ENCODE data around the gene ARHGAP15.

DNA sequence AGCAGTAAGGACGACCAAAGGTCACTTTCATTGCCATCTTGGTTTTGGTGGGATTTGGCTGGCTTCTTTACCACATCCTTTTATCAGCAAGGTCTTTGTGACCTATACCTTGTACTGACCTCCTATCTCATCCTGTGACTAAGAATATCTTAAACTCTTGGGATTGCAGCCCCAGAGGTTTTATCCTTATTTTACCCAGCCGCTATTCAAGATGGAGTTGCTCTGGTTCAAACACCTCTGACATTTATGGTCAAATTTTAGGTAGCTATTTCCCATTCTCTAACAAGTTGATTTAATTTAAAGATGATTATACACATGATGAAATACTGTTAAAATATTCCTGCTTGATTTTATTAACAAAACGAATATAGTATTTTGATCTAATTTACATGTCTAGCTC is 326.1 kb downstream of the ARHGAP15 start:
- TF ChIP-seq TAF1 (IDR thresholded peaks at IDR 0.05; ENCODE audit: low read depth) (no peak), CEBPB (IDR thresholded peaks at IDR 0.05) (no peak), NFIC (IDR thresholded peaks at IDR 0.05) (no peak), EP300 (IDR thresholded peaks at IDR 0.05; ENCODE audit: borderline replicate concordance) (no peak), TEAD4 (IDR thresholded peaks at IDR 0.05) (no peak), TCF12 (IDR thresholded peaks at IDR 0.05; ENCODE audit: low read depth) (no peak), YY1 (IDR thresholded peaks at IDR 0.05; ENCODE audit: low read depth) (no peak), FOXM1 (IDR thresholded peaks at IDR 0.05; ENCODE audit: borderline replicate concordance, low read depth) (no peak), RAD21 (IDR thresholded peaks at IDR 0.05; ENCODE audit: low read depth) (no peak)
- TF ChIP-seq, protein P1, sequence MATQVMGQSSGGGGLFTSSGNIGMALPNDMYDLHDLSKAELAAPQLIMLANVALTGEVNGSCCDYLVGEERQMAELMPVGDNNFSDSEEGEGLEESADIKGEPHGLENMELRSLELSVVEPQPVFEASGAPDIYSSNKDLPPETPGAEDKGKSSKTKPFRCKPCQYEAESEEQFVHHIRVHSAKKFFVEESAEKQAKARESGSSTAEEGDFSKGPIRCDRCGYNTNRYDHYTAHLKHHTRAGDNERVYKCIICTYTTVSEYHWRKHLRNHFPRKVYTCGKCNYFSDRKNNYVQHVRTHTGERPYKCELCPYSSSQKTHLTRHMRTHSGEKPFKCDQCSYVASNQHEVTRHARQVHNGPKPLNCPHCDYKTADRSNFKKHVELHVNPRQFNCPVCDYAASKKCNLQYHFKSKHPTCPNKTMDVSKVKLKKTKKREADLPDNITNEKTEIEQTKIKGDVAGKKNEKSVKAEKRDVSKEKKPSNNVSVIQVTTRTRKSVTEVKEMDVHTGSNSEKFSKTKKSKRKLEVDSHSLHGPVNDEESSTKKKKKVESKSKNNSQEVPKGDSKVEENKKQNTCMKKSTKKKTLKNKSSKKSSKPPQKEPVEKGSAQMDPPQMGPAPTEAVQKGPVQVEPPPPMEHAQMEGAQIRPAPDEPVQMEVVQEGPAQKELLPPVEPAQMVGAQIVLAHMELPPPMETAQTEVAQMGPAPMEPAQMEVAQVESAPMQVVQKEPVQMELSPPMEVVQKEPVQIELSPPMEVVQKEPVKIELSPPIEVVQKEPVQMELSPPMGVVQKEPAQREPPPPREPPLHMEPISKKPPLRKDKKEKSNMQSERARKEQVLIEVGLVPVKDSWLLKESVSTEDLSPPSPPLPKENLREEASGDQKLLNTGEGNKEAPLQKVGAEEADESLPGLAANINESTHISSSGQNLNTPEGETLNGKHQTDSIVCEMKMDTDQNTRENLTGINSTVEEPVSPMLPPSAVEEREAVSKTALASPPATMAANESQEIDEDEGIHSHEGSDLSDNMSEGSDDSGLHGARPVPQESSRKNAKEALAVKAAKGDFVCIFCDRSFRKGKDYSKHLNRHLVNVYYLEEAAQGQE (IDR thresholded peaks at IDR 0.05; ENCODE audit: low read depth): no peak
- TF ChIP-seq, protein P2, sequence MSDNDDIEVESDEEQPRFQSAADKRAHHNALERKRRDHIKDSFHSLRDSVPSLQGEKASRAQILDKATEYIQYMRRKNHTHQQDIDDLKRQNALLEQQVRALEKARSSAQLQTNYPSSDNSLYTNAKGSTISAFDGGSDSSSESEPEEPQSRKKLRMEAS (IDR thresholded peaks at IDR 0.05): no peak
- TF ChIP-seq, protein P3, sequence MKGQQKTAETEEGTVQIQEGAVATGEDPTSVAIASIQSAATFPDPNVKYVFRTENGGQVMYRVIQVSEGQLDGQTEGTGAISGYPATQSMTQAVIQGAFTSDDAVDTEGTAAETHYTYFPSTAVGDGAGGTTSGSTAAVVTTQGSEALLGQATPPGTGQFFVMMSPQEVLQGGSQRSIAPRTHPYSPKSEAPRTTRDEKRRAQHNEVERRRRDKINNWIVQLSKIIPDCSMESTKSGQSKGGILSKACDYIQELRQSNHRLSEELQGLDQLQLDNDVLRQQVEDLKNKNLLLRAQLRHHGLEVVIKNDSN (IDR thresholded peaks at IDR 0.05): no peak

Measured in Ishikawa (cell line).